Memory B cell (primary cell): ENCODE measurements around the gene GPR183.
A peak's percentile ranks its signal among the peaks of the same experiment; 100 is the strongest.

Experiments
- ATAC-seq: fragments of 150-1000 bp; cut with Tn5 transposase; 2 replicates; pipeline ENCODE4 v1.10.0; 2021; ENCODE audit warnings: low read depth, mild to moderate bottlenecking, moderate library complexity
- DNase-seq, 2 donors: peaks; one replicate each; pipeline ENCODE4 v3.0.0; 2022; ENCODE audit warnings: low spot score in 2 of 2
- H3K27ac Mint-ChIP-seq: one replicate; pipeline ENCODE4 v1.8.0; 2022; ENCODE audit warnings: mild to moderate bottlenecking, moderate library complexity, mixed read lengths
- H3K27me3 Mint-ChIP-seq: one replicate; pipeline ENCODE4 v1.8.0; 2022; ENCODE audit warnings: mixed read lengths
- H3K36me3 Mint-ChIP-seq: one replicate; pipeline ENCODE4 v1.8.0; 2022; ENCODE audit warnings: mild to moderate bottlenecking, mixed read lengths
- H3K4me1 Mint-ChIP-seq: one replicate; pipeline ENCODE4 v1.8.0; 2022; ENCODE audit warnings: mixed read lengths
- H3K4me3 Mint-ChIP-seq: one replicate; pipeline ENCODE4 v1.8.0; 2022; ENCODE audit warnings: mild to moderate bottlenecking, moderate library complexity, mixed read lengths
- H3K9me3 Mint-ChIP-seq: one replicate; pipeline ENCODE4 v1.8.0; 2022; ENCODE audit warnings: mixed read lengths

Gene GPR183

DNA sequence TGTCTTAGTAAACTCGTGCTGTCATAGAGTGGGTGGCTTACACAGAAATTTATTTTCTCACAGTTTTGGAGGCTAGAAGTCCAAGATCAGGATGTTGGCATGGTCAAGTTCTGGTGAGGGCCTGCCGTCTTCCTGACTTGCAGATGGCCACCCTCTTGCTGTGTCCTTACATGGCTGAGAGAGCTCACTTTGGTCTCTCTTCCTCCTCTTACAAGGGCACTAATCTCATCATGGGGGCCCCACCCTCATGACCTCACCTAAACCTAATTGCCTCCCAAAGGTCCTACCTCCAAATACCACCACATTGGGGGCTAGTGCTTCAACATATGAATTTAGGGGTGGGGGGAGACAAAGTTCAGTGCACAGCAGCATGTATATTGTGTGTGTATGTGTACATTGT, 34.7 kb downstream of the GPR183 start:
- ATAC-seq, result no peak
- DNase-seq, result no peak
- H3K4me1 Mint-ChIP-seq, result peaks cover 46% of the 10 kb centered on the region
- H3K27ac Mint-ChIP-seq, result peak overlapping the region; percentile 96
- no peaks in the 10 kb centered on the region for H3K27me3 Mint-ChIP-seq
- peaks cover 19% of the 10 kb centered on the region for H3K36me3 Mint-ChIP-seq
- peaks cover 3% of the 10 kb centered on the region for H3K9me3 Mint-ChIP-seq
- H3K4me3 Mint-ChIP-seq, result no peak overlapping the region

DNA sequence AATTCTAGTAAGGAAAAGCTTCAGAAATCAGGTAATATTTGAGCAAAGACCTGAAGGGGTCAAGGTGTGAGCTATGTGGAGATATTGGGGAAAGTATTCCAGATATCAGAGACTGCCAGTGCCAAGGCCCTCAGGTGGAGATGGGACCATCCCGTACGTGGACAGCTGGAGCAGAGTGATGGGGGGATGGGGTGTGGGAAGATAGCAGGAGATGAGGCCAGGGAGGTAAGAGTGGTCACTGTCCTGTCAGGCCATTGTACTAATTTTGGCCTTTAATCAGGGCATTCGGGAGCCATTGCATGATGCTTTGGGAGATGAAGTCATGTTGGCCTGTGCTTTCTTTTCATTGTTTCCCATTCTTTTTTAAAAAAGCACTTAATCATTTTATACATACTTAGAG, 36.0 kb downstream of the GPR183 start:
- ATAC-seq, result no peak

DNA sequence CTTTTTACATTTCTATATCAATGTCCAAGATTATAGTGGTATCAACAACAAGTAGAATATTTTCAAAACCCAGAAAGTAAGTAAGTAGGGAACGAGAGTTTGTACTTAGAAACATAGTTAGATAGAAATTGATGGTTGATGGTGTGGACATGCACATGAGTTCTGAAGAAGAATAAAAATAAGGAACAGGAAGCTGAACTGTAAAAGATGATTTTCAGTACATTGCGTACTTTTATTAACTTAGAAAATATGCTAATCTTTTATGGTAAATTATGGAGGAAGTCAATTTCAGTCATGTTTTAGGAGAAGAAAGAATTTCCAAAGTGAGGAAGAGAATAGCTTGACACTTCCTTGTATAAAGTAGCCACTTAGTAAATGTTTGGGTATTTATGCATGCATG, 36.7 kb downstream of the GPR183 start:
- DNase-seq (no peak), ATAC-seq (peak; percentile 32)
- Mint-ChIP-seq H3K9me3 (peaks cover 3% of the 10 kb centered on the region), H3K27ac (peak overlapping the region; percentile 96), H3K4me3 (peak overlapping the region; percentile 37), H3K36me3 (peaks cover 17% of the 10 kb centered on the region), H3K27me3 (no peaks in the 10 kb centered on the region), H3K4me1 (peaks cover 48% of the 10 kb centered on the region)

More for the DNA sequence above, 36.0 kb downstream of the GPR183 start:
- Mint-ChIP-seq H3K27ac (peak overlapping the region; percentile 96), H3K4me3 (peak overlapping the region; percentile 15), H3K4me1 (peaks cover 46% of the 10 kb centered on the region), H3K9me3 (peaks cover 3% of the 10 kb centered on the region), H3K36me3 (peaks cover 19% of the 10 kb centered on the region), H3K27me3 (no peaks in the 10 kb centered on the region)
- no peak for DNase-seq

DNA sequence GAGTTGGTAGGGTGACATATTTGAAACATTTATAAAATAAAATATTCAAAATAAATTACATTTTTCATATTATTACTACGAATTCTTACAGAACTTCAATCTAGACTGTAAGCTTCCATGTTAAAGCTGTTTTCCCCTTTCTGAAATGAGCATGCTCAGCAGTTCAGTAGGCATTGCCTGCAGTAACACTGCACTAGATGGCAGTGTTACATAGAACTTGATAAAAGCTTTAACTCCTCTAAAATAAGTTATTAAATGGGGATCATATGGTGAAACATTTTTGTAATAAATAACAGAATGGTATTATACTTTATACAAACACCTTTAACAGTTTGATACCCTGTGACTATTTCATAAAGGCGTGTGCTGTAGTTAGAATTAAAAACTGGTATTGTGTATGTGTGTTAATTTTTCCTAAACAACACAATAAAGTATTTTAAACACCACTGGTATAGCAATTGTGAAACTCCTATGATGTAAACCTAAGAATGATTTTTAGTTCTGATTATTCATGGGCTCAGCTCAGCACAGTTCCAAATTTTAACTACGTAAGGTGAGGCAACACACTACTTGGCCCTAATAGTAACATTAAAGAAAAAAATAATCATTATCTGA, 37.5 kb downstream of the GPR183 start:
- H3K27me3 Mint-ChIP-seq, result no peaks in the 10 kb centered on the region
- peaks cover 46% of the 10 kb centered on the region for H3K4me1 Mint-ChIP-seq
- H3K36me3 Mint-ChIP-seq, result peaks cover 14% of the 10 kb centered on the region
- ATAC-seq (peak; percentile 82), DNase-seq (no peak)
- H3K4me3 Mint-ChIP-seq, result no peak overlapping the region
- peaks cover 3% of the 10 kb centered on the region for H3K9me3 Mint-ChIP-seq
- H3K27ac Mint-ChIP-seq, result peak overlapping the region; percentile 96

DNA sequence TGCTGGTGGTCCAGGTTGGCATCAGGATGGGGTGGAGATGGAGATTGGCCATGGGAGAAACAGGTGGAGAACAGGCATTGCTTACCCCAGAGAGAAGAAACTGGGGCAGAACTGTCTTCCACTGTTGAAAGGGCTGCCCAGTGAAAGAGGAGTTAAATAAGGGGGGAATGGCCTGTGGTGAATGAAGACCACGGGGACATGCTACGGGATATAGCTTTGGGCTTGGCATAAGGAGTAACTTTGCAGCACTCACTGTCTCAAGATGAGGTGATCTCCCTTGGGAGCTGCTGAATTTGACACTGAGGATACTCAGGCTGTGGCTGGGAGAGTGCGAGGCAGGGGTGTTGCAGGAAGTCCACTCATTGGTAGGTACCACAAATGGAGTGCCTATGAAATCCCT, 38.4 kb downstream of the GPR183 start:
- Mint-ChIP-seq H3K36me3 (peaks cover 14% of the 10 kb centered on the region), H3K27ac (peak overlapping the region; percentile 78), H3K27me3 (no peaks in the 10 kb centered on the region), H3K9me3 (peaks cover 3% of the 10 kb centered on the region), H3K4me1 (peaks cover 49% of the 10 kb centered on the region), H3K4me3 (no peak overlapping the region)
- ATAC-seq (no peak), DNase-seq (no peak)

DNA sequence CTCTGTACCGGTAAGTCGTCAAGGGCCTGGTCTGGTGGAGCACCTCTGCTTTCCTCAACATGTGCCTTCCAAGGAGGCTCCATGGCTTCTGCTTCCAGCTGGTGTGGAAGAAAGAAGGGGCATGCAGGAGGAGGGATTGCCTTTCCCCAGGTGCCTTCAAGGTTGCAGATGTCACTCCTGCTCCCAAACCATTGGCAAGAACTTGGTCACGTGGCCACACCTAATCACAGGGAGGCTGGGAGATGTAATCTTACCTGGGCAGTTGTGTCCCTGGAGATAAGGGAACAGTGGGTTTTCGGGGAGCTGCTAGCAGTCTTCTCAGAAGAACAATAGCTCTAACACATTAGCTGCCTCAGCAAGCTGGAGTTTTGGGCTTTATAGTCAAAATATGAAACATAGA, 39.3 kb downstream of the GPR183 start:
- H3K9me3 Mint-ChIP-seq, result no peaks in the 10 kb centered on the region
- ATAC-seq, result no peak
- H3K36me3 Mint-ChIP-seq, result peaks cover 8% of the 10 kb centered on the region
- no peak overlapping the region for H3K27ac Mint-ChIP-seq
- no peaks in the 10 kb centered on the region for H3K27me3 Mint-ChIP-seq
- peaks cover 50% of the 10 kb centered on the region for H3K4me1 Mint-ChIP-seq
- no peak for DNase-seq
- H3K4me3 Mint-ChIP-seq, result no peak overlapping the region

DNA sequence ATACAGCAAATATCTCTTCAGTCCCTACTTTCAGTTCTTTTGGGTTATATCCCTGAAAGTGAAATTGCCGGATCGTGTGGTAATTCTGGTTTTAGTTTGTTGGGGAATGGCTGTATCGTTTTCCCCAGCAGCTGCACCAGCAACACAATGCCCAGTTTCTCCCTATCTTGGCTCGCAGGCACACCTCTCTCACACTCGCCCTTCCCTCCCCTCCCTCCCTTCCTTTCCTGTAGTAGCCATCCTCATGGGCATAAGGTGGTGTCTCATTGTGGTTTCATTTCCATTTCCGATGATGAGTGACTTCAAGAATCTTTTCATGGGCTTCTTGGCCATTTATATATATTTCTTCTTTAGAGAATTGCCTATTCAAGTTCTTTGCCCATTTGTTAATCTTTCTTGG, 40.4 kb downstream of the GPR183 start:
- Mint-ChIP-seq H3K9me3 (no peaks in the 10 kb centered on the region), H3K36me3 (peaks cover 6% of the 10 kb centered on the region), H3K27ac (no peak overlapping the region), H3K27me3 (no peaks in the 10 kb centered on the region), H3K4me3 (no peak overlapping the region), H3K4me1 (peaks cover 51% of the 10 kb centered on the region)
- ATAC-seq (no peak), DNase-seq (no peak)

DNA sequence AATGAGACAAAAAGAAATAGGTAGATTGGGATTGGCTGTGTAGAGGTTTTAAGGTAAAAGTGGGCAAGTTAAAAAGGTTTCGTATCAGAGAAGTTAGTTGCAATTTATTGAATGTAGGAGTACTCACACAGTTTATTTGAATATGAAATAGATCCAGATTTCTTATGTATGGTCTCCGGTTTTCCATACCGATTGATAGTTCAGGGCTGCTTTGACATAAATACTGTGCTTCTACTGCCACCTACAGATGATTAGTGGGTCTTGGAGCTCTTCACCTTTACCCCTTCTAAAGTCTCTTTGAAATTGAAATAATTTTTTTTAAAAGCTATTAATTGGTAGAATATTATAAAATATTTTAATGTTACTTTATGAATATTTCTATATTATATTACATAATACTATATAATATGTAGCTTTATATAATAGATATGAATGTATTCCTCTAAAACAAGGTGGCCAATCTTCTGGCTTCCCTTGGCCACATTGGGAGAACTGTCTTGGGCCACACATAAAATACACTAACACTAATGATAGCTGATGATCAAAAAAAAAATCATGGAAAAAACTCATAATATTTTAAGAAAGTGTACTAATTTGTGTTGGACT, 41.3 kb downstream of the GPR183 start:
- H3K9me3 Mint-ChIP-seq, result no peaks in the 10 kb centered on the region
- H3K36me3 Mint-ChIP-seq, result peaks cover 6% of the 10 kb centered on the region
- DNase-seq (peak in 1 of 2 donors; percentile 44), ATAC-seq (peak; percentile 47)
- peak overlapping the region; percentile 86 for H3K27ac Mint-ChIP-seq
- H3K4me1 Mint-ChIP-seq, result peaks cover 53% of the 10 kb centered on the region
- H3K4me3 Mint-ChIP-seq, result peak overlapping the region; percentile 34
- H3K27me3 Mint-ChIP-seq, result no peaks in the 10 kb centered on the region

DNA sequence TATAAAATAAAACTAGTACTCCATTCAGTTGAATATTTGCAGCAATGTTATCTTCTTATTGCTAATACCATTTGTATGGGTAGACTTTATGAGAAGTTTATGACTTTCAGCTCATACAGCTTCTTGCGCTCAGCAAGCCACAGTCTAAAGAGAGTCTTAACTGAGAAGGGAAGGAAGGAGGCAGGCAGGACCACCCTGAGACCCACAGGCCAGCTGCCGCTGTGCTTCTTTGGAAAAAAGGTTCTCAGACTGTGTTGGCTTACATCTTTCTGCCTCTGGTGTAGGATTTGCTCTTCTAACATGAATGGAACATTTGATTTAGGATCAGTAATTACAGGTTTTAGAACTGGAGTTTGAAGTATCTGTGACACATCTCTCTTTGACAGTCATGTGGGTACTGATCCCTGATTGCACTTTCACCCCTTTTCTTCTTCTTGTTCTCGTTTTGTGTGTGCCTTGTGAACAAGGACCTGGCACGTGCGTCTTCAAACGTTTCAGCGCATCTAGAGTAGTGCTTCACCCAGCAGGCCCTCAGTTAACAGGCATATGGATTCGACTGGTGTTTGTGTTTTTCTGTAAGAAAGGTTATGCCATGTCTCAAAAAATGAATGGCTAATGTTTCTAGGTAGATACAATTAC, 41.9 kb downstream of the GPR183 start:
- no peaks in the 10 kb centered on the region for H3K27me3 Mint-ChIP-seq
- ATAC-seq, result no peak

DNA sequence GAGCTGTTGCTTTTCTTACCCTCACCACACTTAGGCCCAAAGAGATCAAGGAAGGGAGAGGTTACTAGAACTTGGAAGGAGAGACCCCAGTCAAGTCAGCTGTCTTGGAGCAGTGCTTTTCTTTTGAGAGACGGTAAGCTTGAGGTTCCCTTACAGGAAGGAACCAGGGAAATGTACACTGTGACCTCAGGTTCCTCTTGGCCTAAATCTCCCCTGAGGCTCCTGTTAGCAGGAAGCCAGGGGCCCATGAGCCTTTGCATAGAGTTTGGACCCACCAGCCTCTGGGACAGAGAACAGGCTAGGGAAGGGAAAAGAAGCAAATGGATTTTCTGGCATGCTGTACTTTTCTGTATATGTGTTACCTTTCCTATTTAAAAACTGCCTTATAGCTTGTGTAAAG, 43.1 kb downstream of the GPR183 start:
- no peak for DNase-seq
- peak; percentile 73 for ATAC-seq

More for the DNA sequence above, 41.9 kb downstream of the GPR183 start:
- Mint-ChIP-seq H3K36me3 (peaks cover 6% of the 10 kb centered on the region), H3K4me3 (peak overlapping the region; percentile 34), H3K27ac (peak overlapping the region; percentile 86), H3K9me3 (no peaks in the 10 kb centered on the region), H3K4me1 (peaks cover 49% of the 10 kb centered on the region)
- DNase-seq, result no peak

DNA sequence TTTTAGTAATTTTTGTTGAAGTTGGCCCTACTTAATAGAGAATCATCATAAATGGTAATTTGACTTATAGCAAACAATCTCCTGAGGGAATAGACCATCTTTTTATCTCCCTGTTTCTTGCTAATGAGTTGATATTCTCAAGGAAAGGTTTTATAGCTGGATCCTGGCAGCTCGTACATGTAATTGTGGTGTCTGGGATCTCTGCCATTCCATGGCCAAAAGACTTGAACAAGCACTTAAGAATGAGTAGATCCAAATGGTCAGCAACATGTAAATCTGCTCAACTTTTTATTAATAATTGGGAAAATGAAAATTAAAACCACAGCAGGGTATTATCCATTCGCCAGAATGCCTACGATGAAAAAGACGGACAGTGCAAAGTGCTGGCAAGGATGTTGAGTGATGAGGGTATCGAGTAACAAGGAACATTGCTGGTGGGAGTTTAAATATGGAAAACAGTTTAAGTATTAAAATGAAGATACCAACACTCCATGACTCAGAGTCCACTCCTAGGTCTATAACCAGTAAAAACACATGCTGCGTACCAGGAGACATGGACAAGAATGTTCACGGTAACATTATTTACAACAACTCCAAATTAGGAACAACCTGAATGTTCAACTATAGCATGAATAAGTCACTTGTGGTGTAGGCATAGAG, 43.9 kb downstream of the GPR183 start:
- H3K27ac Mint-ChIP-seq, result no peak overlapping the region
- peaks cover 49% of the 10 kb centered on the region for H3K4me1 Mint-ChIP-seq
- peak overlapping the region; percentile 8 for H3K4me3 Mint-ChIP-seq
- no peaks in the 10 kb centered on the region for H3K9me3 Mint-ChIP-seq
- H3K27me3 Mint-ChIP-seq, result no peaks in the 10 kb centered on the region
- ATAC-seq, result no peak
- H3K36me3 Mint-ChIP-seq, result peaks cover 8% of the 10 kb centered on the region
- DNase-seq, result no peak

More for the DNA sequence above, 43.1 kb downstream of the GPR183 start:
- Mint-ChIP-seq H3K27ac (no peak overlapping the region), H3K9me3 (no peaks in the 10 kb centered on the region), H3K4me1 (peaks cover 53% of the 10 kb centered on the region), H3K4me3 (peak overlapping the region; percentile 8), H3K27me3 (no peaks in the 10 kb centered on the region), H3K36me3 (peaks cover 10% of the 10 kb centered on the region)

DNA sequence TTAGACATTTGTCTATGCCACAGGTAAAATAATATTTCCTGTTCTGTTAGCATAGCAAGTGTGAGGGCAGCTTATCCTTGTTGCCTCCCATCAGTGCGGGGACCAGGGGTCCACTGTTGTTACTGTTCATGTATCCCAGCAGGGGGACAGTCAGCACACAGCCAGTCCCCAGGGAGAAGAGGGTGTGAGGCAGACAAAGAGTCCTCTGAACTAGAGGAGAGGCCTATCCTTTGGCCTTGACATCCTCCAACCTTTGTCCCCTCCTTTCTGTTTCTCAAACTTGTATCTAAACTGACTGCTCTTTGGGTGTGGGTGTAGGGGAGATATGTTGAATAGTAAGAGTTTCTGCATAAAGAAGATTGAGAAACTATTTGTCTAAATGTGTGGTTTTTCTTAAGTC, 46.1 kb downstream of the GPR183 start:
- Mint-ChIP-seq H3K4me3 (no peak overlapping the region), H3K27me3 (no peaks in the 10 kb centered on the region), H3K9me3 (no peaks in the 10 kb centered on the region), H3K4me1 (peaks cover 51% of the 10 kb centered on the region), H3K27ac (peak overlapping the region; percentile 88), H3K36me3 (peaks cover 11% of the 10 kb centered on the region)
- no peak for ATAC-seq
- no peak for DNase-seq

DNA sequence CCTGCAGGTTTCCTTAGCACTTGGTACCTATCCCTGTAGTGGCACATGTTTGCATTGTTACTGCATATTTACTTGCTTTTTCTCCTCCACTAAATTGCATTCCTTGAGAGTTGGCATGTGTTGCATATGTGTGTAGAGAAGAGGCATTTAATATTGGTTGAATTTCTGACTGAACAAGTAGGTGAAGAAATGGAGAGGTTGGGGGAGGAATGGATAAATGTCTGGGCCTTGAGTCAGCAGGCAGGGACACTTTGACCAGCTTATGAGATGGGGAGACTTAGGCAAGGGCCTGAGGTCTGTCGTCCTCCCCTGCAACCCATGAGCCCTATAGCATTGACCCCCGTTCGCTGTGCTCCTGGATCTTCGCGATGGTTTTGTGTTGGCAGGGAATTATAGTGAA, 47.0 kb downstream of the GPR183 start:
- no peak for DNase-seq
- Mint-ChIP-seq H3K9me3 (no peaks in the 10 kb centered on the region), H3K4me3 (peak overlapping the region; percentile 47), H3K36me3 (peaks cover 16% of the 10 kb centered on the region), H3K27ac (peak overlapping the region; percentile 88), H3K27me3 (no peaks in the 10 kb centered on the region), H3K4me1 (peaks cover 49% of the 10 kb centered on the region)
- no peak for ATAC-seq

DNA sequence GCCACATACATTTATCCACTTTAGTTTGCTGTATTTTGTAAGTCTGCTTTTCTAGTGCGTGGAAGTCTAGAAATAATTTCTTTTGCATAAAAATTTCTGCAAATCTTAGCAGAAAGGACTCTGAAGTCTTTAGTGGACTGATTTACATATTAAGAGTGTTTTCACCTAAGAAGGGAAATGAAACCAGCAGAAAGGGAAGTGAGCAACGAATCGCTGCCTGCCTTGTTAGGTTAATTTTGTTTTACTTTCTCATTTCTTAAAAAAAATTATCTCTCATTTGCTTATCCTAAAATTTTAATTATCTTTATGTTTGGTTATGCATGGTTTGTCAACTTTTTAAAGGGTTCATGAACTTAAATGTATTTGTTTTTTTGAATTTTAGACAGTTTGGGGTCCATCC, 48.3 kb downstream of the GPR183 start:
- peak overlapping the region; percentile 88 for H3K27ac Mint-ChIP-seq
- H3K4me3 Mint-ChIP-seq, result peak overlapping the region; percentile 97
- peak; percentile 78 for ATAC-seq
- peaks cover 25% of the 10 kb centered on the region for H3K36me3 Mint-ChIP-seq
- peaks cover 47% of the 10 kb centered on the region for H3K4me1 Mint-ChIP-seq
- peak in 1 of 2 donors; percentile 49 for DNase-seq
- H3K27me3 Mint-ChIP-seq, result no peaks in the 10 kb centered on the region
- H3K9me3 Mint-ChIP-seq, result no peaks in the 10 kb centered on the region
